HEK293 (cell line): ENCODE data around the gene LSM2.

Experiments used
- BCL6B ChIP-seq: fragments of 450-650 bp; formaldehyde crosslinking; IDR thresholded peaks from 2 replicates; pipeline ENCODE4 v1.5.1; 2017; ENCODE audit warnings: missing biosample characterization, missing genetic modification characterization
- FEZF1 ChIP-seq: fragments of 450-650 bp; formaldehyde crosslinking; IDR thresholded peaks from 2 replicates; pipeline ENCODE4 v1.5.1; 2016; ENCODE audit warnings: missing biosample characterization, missing genetic modification characterization
- KLF10 ChIP-seq: fragments of 450-650 bp; IDR thresholded peaks from 2 replicates; pipeline ENCODE4 v1.5.1; 2018; ENCODE audit warnings: missing biosample characterization, mild to moderate bottlenecking, missing genetic modification characterization
- ZBTB8A ChIP-seq: fragments of 450-650 bp; formaldehyde crosslinking; IDR thresholded peaks from 2 replicates; pipeline ENCODE4 v1.5.1; 2016; ENCODE audit warnings: missing biosample characterization, missing genetic modification characterization
- ZNF211 ChIP-seq: fragments of 450-650 bp; formaldehyde crosslinking; IDR thresholded peaks from 2 replicates; pipeline ENCODE4 v1.5.1; 2016; ENCODE audit warnings: low read depth, missing biosample characterization, missing genetic modification characterization
- ZNF214 ChIP-seq: fragments of 450-650 bp; formaldehyde crosslinking; IDR thresholded peaks from 2 replicates; pipeline ENCODE4 v1.5.1; 2017; ENCODE audit warnings: missing biosample characterization, mild to moderate bottlenecking, missing genetic modification characterization, borderline replicate concordance
- ZNF223 ChIP-seq: fragments of 450-650 bp; formaldehyde crosslinking; IDR thresholded peaks from 2 replicates; pipeline ENCODE4 v1.5.1; 2016; ENCODE audit warnings: missing biosample characterization, missing genetic modification characterization
- ZNF239 ChIP-seq: fragments of 450-650 bp; formaldehyde crosslinking; IDR thresholded peaks from 2 replicates; pipeline ENCODE4 v1.5.1; 2016; ENCODE audit warnings: missing biosample characterization, missing genetic modification characterization
- ZNF274 ChIP-seq, 2 experiments: fragments of 200-500 bp in 1 of 2; fragments of 450-650 bp in 1 of 2; sonication (Bioruptor generic) in 1 of 2; formaldehyde crosslinking in 1 of 2; IDR thresholded peaks; 2 replicates each; pipeline versions ENCODE4 v1.5.1 to v1.6.1; 2014 to 2016; ENCODE audit warnings: borderline replicate concordance in 1 of 2, inconsistent platforms in 1 of 2, low read length in 1 of 2, missing biosample characterization in 1 of 2, missing genetic modification characterization in 1 of 2
- ZNF311 ChIP-seq: fragments of 450-650 bp; formaldehyde crosslinking; IDR thresholded peaks from 2 replicates; pipeline ENCODE4 v1.5.1; 2017; ENCODE audit warnings: missing biosample characterization, missing genetic modification characterization, borderline replicate concordance
- ZNF394 ChIP-seq: fragments of 450-650 bp; formaldehyde crosslinking; IDR thresholded peaks from 2 replicates; pipeline ENCODE4 v1.5.1; 2016; ENCODE audit warnings: missing biosample characterization, missing genetic modification characterization, mild to moderate bottlenecking, moderate library complexity, borderline replicate concordance
- ZNF398 ChIP-seq: fragments of 450-650 bp; formaldehyde crosslinking; IDR thresholded peaks from 2 replicates; pipeline ENCODE4 v1.5.1; 2017; ENCODE audit warnings: missing biosample characterization, missing genetic modification characterization
- ZNF473 ChIP-seq: fragments of 450-650 bp; formaldehyde crosslinking; IDR thresholded peaks from 2 replicates; pipeline ENCODE4 v1.5.1; 2017; ENCODE audit warnings: missing biosample characterization, missing genetic modification characterization
- ZNF510 ChIP-seq: fragments of 450-650 bp; formaldehyde crosslinking; IDR thresholded peaks from 2 replicates; pipeline ENCODE4 v1.5.1; 2018; ENCODE audit warnings: mild to moderate bottlenecking, missing genetic modification characterization, missing biosample characterization; ENCODE audit not compliant: insufficient replicate concordance
- ZNF521 ChIP-seq: fragments of 450-650 bp; formaldehyde crosslinking; IDR thresholded peaks from 2 replicates; pipeline ENCODE4 v1.5.1; 2017; ENCODE audit warnings: missing biosample characterization, mild to moderate bottlenecking, missing genetic modification characterization
- ZNF548 ChIP-seq: fragments of 450-650 bp; formaldehyde crosslinking; IDR thresholded peaks from 2 replicates; pipeline ENCODE4 v1.5.1; 2016; ENCODE audit warnings: missing biosample characterization, missing genetic modification characterization
- ZNF561 ChIP-seq: fragments of 450-650 bp; IDR thresholded peaks from 2 replicates; pipeline ENCODE4 v1.5.1; 2018; ENCODE audit warnings: missing biosample characterization, missing genetic modification characterization, borderline replicate concordance
- ZNF660 ChIP-seq: fragments of 450-650 bp; IDR thresholded peaks from 2 replicates; pipeline ENCODE4 v1.5.1; 2018; ENCODE audit warnings: missing biosample characterization, mild to moderate bottlenecking, missing genetic modification characterization
- ZNF677 ChIP-seq: fragments of 450-650 bp; IDR thresholded peaks from 2 replicates; pipeline ENCODE4 v1.5.0; 2018; ENCODE audit warnings: missing biosample characterization, mild to moderate bottlenecking, missing genetic modification characterization, moderate library complexity
- ZNF701 ChIP-seq: fragments of 450-650 bp; formaldehyde crosslinking; IDR thresholded peaks from 2 replicates; pipeline ENCODE4 v1.5.1; 2016; ENCODE audit warnings: missing biosample characterization, missing genetic modification characterization
- ZNF76 ChIP-seq: fragments of 450-650 bp; formaldehyde crosslinking; IDR thresholded peaks from 2 replicates; pipeline ENCODE4; 2016; ENCODE audit warnings: low read depth, missing biosample characterization, missing genetic modification characterization, borderline replicate concordance
- ZNF776 ChIP-seq: fragments of 450-650 bp; formaldehyde crosslinking; IDR thresholded peaks from 2 replicates; pipeline ENCODE4 v1.5.0; 2017; ENCODE audit warnings: missing biosample characterization, missing genetic modification characterization, borderline replicate concordance
- ZNF843 ChIP-seq: fragments of 450-650 bp; formaldehyde crosslinking; IDR thresholded peaks from 2 replicates; pipeline ENCODE4 v1.5.1; 2016; ENCODE audit warnings: missing biosample characterization, missing genetic modification characterization
- ZSCAN23 ChIP-seq: fragments of 450-650 bp; formaldehyde crosslinking; IDR thresholded peaks from 2 replicates; pipeline ENCODE4 v1.5.1; 2016; ENCODE audit warnings: missing biosample characterization, missing genetic modification characterization
- TF ChIP-seq, protein P1 (sequence below): fragments of 450-650 bp; formaldehyde crosslinking; IDR thresholded peaks from 2 replicates; pipeline ENCODE4 v1.5.1; 2016; ENCODE audit warnings: missing biosample characterization, missing genetic modification characterization, borderline replicate concordance
- TF ChIP-seq, protein P2 (sequence below): fragments of 450-650 bp; formaldehyde crosslinking; IDR thresholded peaks from 2 replicates; pipeline ENCODE4 v1.5.1; 2016; ENCODE audit warnings: missing biosample characterization, missing genetic modification characterization, borderline replicate concordance

Gene LSM2

GRCh38 chr6:31776989-31777666 is 29.6 kb downstream of the LSM2 start, which contains the start of gene VWA7 (continued):
- TF ChIP-seq, protein P1, sequence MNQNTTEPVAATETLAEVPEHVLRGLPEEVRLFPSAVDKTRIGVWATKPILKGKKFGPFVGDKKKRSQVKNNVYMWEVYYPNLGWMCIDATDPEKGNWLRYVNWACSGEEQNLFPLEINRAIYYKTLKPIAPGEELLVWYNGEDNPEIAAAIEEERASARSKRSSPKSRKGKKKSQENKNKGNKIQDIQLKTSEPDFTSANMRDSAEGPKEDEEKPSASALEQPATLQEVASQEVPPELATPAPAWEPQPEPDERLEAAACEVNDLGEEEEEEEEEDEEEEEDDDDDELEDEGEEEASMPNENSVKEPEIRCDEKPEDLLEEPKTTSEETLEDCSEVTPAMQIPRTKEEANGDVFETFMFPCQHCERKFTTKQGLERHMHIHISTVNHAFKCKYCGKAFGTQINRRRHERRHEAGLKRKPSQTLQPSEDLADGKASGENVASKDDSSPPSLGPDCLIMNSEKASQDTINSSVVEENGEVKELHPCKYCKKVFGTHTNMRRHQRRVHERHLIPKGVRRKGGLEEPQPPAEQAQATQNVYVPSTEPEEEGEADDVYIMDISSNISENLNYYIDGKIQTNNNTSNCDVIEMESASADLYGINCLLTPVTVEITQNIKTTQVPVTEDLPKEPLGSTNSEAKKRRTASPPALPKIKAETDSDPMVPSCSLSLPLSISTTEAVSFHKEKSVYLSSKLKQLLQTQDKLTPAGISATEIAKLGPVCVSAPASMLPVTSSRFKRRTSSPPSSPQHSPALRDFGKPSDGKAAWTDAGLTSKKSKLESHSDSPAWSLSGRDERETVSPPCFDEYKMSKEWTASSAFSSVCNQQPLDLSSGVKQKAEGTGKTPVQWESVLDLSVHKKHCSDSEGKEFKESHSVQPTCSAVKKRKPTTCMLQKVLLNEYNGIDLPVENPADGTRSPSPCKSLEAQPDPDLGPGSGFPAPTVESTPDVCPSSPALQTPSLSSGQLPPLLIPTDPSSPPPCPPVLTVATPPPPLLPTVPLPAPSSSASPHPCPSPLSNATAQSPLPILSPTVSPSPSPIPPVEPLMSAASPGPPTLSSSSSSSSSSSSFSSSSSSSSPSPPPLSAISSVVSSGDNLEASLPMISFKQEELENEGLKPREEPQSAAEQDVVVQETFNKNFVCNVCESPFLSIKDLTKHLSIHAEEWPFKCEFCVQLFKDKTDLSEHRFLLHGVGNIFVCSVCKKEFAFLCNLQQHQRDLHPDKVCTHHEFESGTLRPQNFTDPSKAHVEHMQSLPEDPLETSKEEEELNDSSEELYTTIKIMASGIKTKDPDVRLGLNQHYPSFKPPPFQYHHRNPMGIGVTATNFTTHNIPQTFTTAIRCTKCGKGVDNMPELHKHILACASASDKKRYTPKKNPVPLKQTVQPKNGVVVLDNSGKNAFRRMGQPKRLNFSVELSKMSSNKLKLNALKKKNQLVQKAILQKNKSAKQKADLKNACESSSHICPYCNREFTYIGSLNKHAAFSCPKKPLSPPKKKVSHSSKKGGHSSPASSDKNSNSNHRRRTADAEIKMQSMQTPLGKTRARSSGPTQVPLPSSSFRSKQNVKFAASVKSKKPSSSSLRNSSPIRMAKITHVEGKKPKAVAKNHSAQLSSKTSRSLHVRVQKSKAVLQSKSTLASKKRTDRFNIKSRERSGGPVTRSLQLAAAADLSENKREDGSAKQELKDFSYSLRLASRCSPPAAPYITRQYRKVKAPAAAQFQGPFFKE (tag by site-specific recombination) = peak; percentile 66; the same call in 1 of the 2 replicates
- no peak for TF ChIP-seq ZNF521
- no peak for TF ChIP-seq ZNF548 (tag by site-specific recombination)
- TF ChIP-seq ZNF76 (tag by site-specific recombination) = peak; percentile 70; the same call in 1 of the 2 replicates
- TF ChIP-seq ZNF223 = 0 out of 2 replicates have a peak, but pooled peaks have one; percentile 13
- TF ChIP-seq, protein P2, sequence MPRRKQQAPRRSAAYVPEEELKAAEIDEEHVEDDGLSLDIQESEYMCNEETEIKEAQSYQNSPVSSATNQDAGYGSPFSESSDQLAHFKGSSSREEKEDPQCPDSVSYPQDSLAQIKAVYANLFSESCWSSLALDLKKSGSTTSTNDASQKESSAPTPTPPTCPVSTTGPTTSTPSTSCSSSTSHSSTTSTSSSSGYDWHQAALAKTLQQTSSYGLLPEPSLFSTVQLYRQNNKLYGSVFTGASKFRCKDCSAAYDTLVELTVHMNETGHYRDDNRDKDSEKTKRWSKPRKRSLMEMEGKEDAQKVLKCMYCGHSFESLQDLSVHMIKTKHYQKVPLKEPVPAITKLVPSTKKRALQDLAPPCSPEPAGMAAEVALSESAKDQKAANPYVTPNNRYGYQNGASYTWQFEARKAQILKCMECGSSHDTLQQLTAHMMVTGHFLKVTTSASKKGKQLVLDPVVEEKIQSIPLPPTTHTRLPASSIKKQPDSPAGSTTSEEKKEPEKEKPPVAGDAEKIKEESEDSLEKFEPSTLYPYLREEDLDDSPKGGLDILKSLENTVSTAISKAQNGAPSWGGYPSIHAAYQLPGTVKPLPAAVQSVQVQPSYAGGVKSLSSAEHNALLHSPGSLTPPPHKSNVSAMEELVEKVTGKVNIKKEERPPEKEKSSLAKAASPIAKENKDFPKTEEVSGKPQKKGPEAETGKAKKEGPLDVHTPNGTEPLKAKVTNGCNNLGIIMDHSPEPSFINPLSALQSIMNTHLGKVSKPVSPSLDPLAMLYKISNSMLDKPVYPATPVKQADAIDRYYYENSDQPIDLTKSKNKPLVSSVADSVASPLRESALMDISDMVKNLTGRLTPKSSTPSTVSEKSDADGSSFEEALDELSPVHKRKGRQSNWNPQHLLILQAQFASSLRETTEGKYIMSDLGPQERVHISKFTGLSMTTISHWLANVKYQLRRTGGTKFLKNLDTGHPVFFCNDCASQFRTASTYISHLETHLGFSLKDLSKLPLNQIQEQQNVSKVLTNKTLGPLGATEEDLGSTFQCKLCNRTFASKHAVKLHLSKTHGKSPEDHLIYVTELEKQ (tag by site-specific recombination) = peak; percentile 82; the same call in 1 of the 2 replicates
- TF ChIP-seq ZNF677 (tag by site-specific recombination) = peak; percentile 92
- peak; percentile 100 for TF ChIP-seq ZNF660 (tag by site-specific recombination)
- peak; percentile 71 for TF ChIP-seq ZNF394 (tag by site-specific recombination)
- TF ChIP-seq ZNF398 = peak; percentile 99
- TF ChIP-seq ZSCAN23 = peak; percentile 27
- TF ChIP-seq ZNF211 = 0 out of 2 replicates have a peak, but pooled peaks have one; percentile 28
- TF ChIP-seq ZNF473 (tag by site-specific recombination) = peak; percentile 93
- TF ChIP-seq ZNF776 = peak; percentile 97
- peak; percentile 93 for TF ChIP-seq KLF10 (tag by site-specific recombination)
- TF ChIP-seq BCL6B = peak; percentile 85
- peak; percentile 92; the same call in 1 of the 2 replicates for TF ChIP-seq ZNF561 (tag by site-specific recombination)
- TF ChIP-seq ZNF311 = peak; percentile 90
- TF ChIP-seq ZNF843 (tag by site-specific recombination) = peak; percentile 47; the same call in 1 of the 2 replicates
- TF ChIP-seq ZNF239 (tag by site-specific recombination) = no peak
- TF ChIP-seq ZNF274 (IDR thresholded peaks at IDR 0.05; ENCODE audit: low read length) = no peak
- TF ChIP-seq ZNF274 (tag by site-specific recombination; IDR thresholded peaks at IDR 0.05; ENCODE audit: borderline replicate concordance) = no peak
- no peak for TF ChIP-seq ZNF510
- TF ChIP-seq ZNF701 = no peak
- 0 out of 2 replicates have a peak, but pooled peaks have one; percentile 56 for TF ChIP-seq ZNF214 (tag by site-specific recombination)
- peak; percentile 76 for TF ChIP-seq ZBTB8A (tag by site-specific recombination)
- peak; percentile 21; the same call in 1 of the 2 replicates for TF ChIP-seq FEZF1 (tag by site-specific recombination)
